GM19099 (cell line): Measurements from ENCODE around the gene CREM.

Experiments used
- POLR2A ChIP-seq: IDR thresholded peaks from 3 replicates; pipeline ENCODE4 v1.6.1; 2011; ENCODE audit warnings: low read depth; ENCODE audit not compliant: insufficient read length; ENCODE audit errors: extremely low read depth

The CREM gene

GRCh38 chr10:35251373-35252100 lies 124.9 kb downstream of the CREM start:
- no peak for TF ChIP-seq POLR2A

- no peak for TF ChIP-seq POLR2A
These were observed 130.7 kb downstream of the CREM start for GRCh38 chr10:35257057-35257983.

- TF ChIP-seq POLR2A = no peak
These were observed 133.2 kb downstream of the CREM start for GRCh38 chr10:35259769-35260397.

- TF ChIP-seq POLR2A = no peak
These were observed 135.8 kb downstream of the CREM start for GRCh38 chr10:35262436-35262835.
